ENCODE measurements around the gene LHX6.

GRCh38 chr9:122248448-122248865 lies 19.7 kb upstream of the LHX6 start:
- TF ChIP-seq CTCF (IDR thresholded peaks at IDR 0.05) (no peak), POLR2A (IDR thresholded peaks at IDR 0.05) (no peak)
